Activated gamma-delta T cell treated with anti-CD3 and anti-CD28 coated beads, Interleukin-2, amount 50 U/mL, for 16 hours (primary cell): ENCODE measurements around the gene GTPBP6.
A peak's percentile ranks its signal among the peaks of the same experiment; 100 is the strongest.
"Not testable (repeated sequence)": the region's sequence is repeated elsewhere in the genome, so short reads cannot be mapped to it uniquely, and the experiment has no call there.

ENCODE experiments used
- DNase-seq: peaks from one replicate; pipeline ENCODE4 v3.0.0-alpha.2; 2020; ENCODE audit warnings: low read depth

The GTPBP6 gene

DNA sequence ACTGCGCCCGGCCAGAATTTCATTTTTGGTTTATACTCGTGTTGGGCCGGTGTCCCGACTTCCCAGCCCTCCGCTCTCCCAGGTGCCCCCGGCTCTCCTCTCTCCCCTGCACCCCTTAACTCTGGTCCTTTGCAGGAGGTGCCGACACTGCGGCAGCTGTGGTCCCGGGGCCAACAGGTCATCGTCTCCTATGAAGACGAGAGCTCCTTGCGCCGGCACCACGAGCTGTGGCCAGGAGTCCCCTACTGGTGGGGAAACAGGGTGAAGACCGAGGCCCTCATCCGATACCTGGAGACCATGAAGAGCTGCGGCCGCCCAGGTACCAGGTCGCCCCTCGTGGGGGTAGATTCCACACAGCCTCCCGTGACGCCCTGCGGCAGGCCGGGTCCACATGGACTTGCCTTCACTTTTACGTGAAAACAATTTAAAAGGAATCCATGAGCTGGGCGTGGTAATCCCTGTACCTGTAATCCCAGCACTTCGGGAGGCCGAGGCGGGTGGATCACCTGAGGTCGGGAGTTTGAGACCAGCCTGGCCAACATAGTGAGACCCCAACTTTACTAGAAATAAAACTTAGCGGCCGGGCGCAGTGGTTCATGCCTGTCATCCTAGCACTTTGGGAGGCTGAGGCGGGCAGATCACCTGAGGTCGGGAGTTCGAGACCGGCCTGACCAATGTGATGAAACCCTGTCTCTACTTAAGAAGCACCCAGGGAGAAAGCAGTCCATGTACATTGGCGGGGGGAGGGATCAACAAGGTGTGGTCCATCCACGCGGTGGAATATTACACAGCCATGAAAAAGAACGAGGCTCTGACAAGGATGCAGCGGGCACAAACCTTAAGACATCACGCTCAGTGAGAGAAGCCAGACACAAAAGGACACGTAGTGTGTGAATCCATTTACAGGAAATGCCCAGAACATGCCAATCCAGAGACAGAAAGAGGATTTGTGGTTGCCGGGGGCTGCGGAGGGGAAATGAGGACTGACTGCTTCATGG lies 25.4 kb downstream of the GTPBP6 start:
- DNase-seq, result no peak

DNA sequence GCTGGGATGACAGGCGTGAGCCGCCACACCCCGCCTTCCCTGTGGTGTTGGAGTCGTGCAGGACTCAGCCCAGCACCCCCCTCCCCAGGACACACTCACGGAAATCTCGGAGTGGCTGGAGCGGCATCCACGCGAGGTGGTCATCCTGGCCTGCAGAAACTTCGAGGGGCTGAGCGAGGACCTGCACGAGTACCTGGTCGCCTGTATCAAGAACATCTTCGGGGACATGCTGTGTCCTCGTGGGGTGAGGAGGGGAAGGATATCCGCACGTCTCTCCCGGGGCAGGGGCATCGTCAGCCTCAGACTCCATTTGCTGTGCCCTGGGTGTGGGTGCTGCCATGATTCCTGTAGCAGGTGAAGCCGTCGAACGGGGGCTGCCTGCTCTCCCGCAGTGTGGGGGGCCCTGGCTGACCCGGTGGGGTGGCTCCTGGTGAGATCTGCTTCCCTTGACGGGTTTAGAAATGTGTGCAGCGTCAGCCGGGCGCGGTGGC lies 27.1 kb downstream of the GTPBP6 start:
- no peak for DNase-seq

DNA sequence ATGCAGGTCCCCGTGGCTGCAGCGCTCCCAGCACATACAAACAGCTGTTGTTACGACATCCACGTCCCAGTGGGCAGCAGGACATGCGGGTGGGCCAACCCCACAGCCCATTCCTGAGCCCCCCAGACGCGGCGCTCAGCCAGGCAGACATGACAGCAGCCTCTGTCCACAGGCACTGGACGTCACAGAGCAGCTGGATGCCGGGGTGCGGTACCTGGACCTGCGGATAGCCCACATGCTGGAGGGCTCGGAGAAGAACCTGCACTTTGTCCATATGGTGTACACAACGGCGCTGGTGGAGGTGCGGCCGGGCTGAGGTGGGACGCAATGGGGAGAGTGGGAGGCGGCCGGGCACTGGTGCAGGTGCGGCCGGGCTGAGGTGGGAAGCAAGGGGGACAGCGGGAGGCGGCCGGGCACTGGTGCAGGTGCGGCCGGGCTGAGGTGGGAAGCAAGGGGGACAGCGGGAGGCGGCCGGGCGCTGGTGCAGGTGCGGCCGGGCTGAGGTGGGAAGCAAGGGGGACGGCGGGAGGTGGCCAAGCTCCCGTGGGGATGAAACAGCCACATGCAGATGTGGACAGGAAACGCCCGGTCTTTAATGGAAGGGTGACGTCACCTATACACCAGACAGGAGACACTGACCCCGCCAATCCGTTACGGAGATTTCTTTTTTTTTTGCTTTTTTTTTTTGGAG lies 28.0 kb downstream of the GTPBP6 start:
- no peak for DNase-seq

DNA sequence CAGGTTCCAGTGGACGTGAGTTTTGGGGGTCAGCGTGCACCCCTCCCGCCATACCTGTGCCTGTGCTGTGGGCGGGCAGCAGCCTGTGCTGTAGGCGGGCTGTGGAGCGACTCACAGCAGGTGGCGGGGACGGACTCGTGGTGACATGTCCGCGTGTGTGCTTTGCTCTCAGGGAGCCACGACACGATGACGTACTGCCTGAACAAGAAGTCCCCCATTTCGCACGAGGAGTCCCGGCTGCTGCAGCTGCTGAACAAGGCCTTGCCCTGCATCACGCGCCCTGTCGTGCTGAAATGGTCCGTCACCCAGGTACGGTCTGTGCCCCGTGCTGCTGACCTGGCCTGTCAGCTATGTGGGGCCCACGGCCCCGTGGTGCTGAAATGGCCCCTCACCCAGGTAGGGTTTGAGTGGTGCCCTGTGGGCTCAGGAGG lies 30.0 kb downstream of the GTPBP6 start:
- no peak for DNase-seq

DNA sequence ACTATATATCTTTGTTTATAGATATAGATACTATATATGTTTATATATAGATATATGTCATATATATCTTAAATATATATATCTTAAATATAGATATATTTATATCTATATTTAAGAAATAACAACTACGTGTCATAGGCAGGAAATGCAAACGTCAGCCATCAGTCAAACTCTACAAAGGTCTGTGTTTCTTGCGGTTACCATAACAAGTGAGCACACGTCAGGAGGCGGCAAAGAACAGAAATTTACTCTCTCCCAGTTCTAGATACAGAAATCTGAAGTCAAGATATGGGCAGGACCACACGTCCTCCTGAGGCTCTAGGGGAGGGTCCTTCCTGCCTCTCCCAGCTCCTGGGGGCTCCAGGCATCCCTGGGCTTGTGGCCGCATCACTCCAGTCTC lies 30.9 kb downstream of the GTPBP6 start:
- DNase-seq, result no peak

GRCh38 chrX:285076-285677 lies 33.4 kb downstream of the GTPBP6 start:
- DNase-seq, result no peak

GRCh38 chrX:283115-283845 lies 35.3 kb downstream of the GTPBP6 start:
- DNase-seq, result peak; percentile 84

DNA sequence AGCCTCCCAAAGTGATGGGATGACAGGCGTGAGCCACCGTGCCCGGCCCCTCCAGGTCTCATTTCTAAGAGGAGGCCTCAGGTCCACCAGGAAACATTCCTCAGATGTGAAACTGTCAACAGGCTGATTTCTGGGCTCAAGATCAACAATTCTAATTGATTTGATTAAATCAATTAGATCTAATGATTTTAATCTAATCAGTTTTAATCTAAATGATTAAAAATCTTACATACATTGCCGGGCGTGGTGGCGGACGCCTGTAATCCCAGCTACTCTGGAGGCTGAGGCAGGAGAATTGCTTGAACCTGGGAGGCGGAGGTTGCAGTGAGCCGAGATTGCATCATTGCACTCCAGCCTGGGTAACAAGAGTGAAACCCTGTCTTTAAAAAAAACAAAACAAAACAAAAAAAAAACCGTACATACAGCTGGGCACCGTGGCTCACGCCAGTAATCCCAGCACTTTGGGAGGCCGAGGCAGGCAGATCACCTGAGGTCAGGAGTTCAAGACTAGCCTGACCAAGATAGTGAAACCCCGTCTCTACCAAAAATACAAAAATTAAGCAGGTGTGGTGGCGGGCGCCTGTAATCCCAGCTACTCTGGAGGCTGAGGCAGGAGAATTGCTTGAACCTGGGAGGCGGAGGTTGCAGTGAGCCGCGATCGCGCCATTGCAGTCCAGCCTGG lies 36.5 kb downstream of the GTPBP6 start:
- DNase-seq, result not testable (repeated sequence)

- no peak for DNase-seq
Measured at GRCh38 chrX:281166-281999, 37.2 kb downstream of the GTPBP6 start, which contains the start of gene PLCXD1. PLCXD1 (plus strand) TSS chrX:281381; CDS start chrX:284188, 2,807 bp downstream.

DNA sequence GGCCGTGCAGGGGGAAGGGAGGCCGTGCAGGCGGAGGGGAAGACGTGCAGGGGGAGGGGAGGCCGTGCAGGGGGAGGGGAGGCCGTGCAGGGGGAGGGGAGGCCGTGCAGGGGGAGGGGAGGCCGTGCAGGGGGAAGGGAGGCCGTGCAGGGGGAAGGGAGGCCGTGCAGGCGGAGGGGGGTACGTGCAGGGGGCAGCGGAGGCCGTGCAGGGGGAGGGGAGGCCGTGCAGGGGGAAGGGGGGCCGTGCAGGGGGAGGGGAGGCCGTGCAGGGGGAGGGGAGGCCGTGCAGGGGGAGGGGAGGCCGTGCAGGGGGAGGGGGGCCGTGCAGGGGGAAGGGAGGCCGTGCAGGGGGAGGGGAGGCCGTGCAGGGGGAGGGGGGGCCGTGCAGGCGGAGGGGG lies 37.9 kb downstream of the GTPBP6 start:
- DNase-seq, result not testable (repeated sequence)

- not testable (repeated sequence) for DNase-seq
Measured at GRCh38 chrX:279757-280604, 38.6 kb downstream of the GTPBP6 start.

DNA sequence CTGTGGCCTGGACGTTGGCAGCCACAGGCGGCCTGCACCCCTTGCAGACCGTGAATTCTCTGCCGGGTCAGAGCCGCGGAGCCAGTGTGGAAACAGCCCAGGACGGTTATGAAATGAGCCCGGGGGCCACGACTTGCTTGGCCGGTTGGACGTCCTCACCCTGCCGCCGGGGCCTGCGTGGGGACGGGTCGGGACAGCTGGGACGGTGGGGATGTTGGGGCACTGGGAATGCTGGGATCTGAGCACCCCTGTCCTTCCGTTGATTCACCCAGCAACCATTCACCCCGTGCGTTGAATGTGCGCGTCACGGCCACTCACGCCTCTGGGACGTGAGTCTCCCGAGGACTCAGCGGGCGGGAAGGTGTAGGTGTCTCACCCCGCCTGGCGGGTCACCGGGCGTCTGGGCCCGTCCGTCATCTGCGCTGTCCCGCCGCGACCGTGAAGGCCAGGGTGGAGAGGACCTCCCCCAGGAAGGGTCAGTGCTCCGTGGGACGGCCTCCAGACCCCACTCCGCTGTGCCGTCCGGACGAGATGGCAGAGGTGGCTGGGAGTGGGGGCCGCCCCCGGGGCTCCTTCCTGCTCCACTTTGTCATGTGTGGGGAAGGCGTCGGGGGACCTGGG lies 41.9 kb downstream of the GTPBP6 start:
- no peak for DNase-seq

GRCh38 chrX:275967-276580 lies 42.5 kb downstream of the GTPBP6 start:
- peak; percentile 22 for DNase-seq

DNA sequence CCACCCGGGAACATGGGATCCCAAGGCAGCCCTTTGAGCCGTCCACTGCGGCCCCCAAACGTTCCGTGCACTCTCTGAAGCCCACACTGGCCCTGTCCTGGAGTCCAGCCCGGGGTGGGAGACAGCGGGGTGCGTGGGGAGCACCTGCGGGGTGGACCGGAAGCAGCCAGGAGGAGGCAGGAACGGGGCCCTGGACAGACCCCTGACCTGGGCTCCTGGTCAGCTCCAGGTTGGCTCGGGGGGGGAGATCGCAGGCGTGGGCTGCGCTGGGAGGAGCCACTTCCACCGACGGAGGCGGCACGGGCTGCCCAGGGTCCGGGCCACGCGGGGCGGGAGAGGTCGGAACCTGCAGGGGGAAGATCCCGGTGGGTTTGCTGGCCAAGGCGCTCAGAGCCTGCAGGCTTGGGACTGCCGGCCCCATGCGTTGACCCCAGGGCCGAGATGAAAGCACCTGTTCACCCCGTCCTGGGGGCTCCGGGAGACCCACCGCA lies 43.1 kb downstream of the GTPBP6 start:
- no peak for DNase-seq

DNA sequence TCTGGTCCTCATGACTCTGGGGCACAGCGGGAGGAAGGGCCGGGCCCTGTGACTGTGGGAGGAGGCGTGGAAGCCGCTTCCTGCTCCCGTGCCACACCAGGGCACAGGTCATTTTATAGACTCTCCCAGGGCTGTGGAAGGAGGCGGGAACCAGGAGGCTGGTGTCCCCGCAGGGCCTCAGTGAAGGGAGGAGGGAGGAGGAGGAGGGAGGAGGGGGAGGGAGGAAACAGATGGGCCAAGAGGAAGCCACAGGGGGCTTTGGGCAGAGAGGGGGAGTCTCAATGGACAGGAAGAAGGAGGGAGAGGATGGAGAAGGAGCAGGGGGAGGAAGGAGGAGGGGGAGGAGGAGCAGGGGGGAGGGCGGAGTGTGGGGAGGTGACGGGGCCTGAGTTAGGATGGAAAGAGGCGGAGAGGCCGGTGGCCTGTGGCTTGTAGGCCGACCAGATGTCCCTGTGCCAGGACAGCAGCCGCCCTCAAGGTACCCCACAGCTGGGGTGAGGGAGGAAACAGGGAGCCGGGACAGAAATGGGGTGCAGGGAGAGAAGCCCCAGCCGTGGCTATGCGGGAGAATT lies 43.6 kb downstream of the GTPBP6 start:
- no peak for DNase-seq

DNA sequence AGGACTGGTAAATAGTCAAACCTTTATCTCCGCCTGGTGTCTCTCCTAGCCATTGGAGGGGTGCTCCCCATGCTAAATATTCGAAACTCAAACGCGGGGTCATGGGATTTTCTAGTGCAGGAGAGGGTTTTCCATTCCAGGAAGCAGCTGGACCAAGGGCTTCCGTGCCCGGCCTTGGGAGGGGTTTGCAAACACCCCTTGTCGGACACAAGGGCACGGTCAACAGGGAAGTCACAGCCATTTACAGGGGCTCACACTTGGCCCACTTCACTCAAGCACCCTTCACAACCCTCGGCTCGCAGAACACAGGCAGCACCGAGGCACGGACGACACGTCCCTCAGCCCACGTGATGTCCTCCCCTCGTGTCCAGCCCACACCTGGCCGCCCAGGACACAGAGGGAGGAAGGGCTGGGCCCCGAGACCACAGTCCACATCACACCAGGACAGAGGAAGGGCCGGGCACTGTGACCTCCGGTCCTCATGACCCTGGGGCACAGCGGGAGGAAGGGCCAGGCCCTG lies 47.7 kb downstream of the GTPBP6 start:
- no peak for DNase-seq

GRCh38 chrX:267771-268261 lies 50.8 kb downstream of the GTPBP6 start:
- no peak for DNase-seq
